GM20000 (cell line): Measurements from ENCODE around the gene IL20.

Experiments
- DNase-seq: peaks from one replicate; pipeline ENCODE4 v3.0.0; 2012; ENCODE audit warnings: low spot score
- CTCF ChIP-seq: IDR thresholded peaks from 2 replicates; pipeline ENCODE4 v1.5.1; 2012; ENCODE audit warnings: mild to moderate bottlenecking, control low read depth; ENCODE audit errors: extremely low read depth, missing control alignments

IL20 gene

DNA sequence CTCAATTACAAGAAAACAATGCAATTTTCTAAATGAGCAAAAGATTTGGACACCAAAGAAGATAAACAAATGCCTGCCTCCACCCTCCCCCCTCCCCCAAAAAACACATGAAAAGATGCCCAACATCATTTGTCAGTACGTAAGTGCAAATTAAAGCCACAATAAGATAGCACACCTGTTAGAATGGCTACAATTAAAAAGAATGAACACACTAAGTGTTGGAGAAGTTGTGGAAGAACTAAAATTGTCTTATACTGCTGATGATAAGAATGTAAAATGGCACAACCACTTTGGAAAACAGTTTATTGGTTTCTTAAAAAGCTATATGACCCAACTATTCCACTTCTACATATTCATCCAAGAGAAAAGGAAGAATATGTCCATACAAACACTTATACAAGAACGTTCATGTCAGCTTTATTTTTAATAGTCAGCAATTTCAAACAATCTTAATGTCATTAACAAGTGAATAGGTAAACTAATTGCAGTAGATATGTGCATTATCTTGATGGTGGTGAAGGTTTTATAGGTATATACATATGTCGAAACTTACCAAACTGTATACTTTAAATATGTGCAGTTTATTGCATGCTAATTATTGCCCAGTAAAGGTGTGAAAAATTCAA is 10.4 kb downstream of the IL20 start:
- no peak for TF ChIP-seq CTCF
- no peak for DNase-seq

DNA sequence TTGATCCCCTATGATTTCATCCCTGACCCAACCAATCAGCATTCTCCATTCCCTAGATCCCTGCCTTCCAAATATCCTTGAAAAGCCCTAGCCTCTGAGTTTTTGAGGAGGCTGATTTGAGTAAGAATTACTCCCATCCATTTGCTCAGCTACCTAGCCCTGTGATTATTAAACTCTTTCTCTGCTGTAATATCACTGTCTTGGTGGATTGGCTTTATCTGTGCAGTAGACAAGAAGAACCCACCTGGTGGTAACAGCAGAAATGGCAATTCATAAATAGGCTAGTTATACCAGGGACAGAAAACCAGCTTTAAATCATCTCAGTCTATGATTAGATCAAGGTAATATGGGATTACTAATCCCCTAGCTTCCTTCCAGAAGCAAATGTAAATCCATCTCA is 13.0 kb downstream of the IL20 start:
- TF ChIP-seq CTCF, result no peak
- DNase-seq, result no peak

DNA sequence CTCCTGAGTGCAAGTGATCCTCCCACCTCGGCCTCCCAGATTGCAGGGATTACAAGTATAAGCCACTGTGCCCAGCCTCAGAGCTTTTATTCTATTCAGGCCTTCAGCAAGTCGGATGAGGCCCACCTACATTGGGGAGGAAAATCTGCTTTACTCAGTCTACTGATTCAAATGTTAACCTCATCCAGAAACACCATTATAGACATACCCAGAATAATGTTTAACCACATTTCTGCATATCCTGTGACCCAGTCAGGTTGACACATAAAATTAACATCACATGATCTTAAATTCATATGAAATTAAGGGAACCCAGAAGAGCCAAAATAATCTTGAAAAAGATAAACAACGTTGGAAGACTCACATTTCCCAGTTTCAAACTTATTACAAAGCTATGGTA is 14.9 kb downstream of the IL20 start:
- DNase-seq, result no peak
- TF ChIP-seq CTCF, result no peak

- TF ChIP-seq CTCF, result no peak
- DNase-seq, result no peak
Observed at GRCh38 chr1:206882555-206882954, 17.1 kb downstream of the IL20 start.

DNA sequence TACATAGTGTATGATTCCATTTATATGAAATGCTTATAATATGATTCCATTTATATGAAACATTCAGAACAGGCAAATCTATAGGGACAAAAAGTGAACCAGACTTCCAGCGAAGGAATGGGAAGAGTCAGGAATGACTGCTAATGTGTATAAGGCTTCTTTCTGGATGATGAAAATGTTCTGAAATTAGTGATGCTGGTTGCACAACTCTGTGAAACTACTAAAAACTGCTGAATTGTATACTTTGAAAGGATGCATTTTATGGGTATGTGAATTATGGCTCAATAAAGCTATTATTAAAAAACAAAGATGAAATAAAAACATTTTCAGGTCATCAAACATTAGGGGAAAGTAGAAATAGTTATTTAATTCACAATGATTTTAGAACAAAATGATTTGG is 17.7 kb downstream of the IL20 start:
- TF ChIP-seq CTCF, result no peak

DNA sequence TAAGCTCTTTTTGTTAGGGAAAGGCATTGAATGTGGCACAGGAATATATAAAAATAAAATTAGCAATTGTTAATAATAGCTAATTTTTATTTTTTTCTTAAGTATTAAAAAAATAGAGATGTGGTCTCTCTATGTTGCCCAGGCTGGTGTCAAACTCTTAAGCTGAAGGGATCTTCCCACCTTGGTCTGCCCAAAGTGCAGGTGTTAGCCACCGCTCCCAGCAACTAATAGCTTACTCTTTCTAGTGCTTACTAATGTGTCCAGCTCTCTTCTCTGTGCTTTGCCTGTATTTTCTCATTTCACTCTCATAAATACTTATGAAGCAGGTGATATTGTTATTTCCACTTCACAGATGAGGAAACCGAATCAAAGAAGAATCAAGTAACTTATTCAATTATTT is 18.5 kb downstream of the IL20 start:
- no peak for TF ChIP-seq CTCF
- DNase-seq, result no peak

More for the DNA sequence above, 17.7 kb downstream of the IL20 start:
- no peak for DNase-seq

DNA sequence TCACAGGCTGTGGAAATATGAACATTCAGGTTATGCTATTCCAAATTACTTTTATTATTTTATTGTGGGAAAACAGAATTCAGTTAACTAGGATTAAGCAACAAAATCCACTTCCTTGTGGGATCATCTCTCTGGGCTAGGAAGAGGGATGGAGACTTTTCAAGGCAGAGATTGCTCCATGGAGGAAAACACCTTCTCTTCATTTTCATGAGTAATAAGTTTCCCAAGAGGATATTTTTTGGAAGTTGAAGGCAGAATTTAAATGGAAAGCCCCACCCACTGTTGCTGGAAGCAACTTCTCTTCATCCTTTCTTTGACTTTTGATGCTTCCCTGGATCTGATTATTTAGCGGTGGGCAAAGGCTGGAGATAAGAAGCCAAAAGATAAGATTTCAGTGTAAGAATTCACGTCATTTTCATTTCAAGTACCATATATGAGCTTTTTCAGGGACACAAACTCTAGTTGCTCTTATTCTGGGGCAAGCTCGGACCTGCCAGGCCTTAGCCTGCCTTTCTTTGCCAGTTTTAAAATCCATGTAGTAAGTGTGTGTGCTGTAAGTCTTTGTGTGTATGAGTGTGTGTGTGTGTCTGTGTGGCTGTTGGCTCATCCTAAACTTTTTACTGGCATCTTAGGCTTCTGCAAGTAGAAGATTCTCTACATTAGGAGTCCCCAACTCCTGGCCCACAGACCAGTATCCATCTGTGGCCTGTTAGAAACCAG is 20.1 kb downstream of the IL20 start:
- TF ChIP-seq CTCF, result no peak
- no peak for DNase-seq
